NCI-H187 treated with DMSO at 0.1 percent for 48 hours (cell line): ENCODE measurements around the gene RIN3.

Experiments used
- DNase-seq: peaks from one replicate; lab custom pipeline; 2025; lab: John Stamatoyannopoulos, UW

Gene RIN3

DNA sequence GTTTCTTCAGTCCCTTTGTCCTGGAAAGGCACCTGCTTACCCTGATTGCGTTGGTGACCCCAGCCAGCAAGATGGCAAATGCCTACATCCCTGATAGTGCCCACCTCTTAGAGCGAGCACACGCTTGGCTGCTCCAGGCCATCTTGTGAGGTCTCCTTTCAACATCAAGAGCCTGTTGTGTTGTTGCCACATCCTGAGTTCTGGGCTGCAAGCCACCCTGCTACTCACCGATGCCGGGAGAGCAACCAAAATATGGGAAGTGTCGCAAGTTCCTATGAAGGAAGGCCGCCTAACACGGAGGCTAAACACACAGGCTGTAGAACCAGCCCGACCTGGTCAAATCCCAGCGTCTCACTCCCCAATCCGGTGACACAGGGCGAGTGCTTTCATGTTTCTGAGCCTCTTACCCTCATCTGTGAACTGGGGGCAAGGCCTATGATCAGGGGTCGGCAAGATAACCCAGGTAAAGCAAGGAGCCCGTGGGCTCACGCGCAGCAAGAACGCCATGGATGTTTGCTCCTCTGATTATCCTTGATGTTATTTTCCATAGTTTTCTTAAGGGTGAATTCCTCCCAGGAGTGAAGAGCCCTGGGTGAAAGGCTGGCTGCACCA lies 136.5 kb downstream of the RIN3 start:
- DNase-seq: no peak

DNA sequence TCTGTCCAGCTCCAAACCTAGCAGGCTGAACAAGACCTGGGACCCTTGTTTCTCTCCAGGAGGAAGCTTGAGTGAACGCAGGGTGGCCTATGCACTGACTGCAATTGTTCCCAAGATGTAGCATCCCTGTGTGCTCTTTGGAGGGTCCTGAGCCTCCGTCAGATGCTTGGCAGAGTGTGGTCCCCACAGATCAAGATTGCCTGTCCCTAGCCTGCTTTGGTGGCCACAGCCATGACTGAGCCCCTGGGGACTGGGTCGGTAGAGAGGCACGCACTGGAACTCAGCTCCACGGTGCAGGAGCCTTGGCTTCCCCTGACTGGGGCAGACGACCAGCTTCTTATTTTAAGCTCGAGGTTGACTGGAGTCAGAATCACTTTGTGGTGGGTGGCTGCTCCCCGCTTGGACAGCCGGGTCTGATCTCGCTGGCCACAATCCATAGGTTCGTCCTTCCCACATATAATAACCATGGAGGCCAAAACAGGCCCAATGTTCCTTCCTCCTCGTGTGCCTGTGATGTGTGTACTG lies 137.1 kb downstream of the RIN3 start:
- DNase-seq: no peak

DNA sequence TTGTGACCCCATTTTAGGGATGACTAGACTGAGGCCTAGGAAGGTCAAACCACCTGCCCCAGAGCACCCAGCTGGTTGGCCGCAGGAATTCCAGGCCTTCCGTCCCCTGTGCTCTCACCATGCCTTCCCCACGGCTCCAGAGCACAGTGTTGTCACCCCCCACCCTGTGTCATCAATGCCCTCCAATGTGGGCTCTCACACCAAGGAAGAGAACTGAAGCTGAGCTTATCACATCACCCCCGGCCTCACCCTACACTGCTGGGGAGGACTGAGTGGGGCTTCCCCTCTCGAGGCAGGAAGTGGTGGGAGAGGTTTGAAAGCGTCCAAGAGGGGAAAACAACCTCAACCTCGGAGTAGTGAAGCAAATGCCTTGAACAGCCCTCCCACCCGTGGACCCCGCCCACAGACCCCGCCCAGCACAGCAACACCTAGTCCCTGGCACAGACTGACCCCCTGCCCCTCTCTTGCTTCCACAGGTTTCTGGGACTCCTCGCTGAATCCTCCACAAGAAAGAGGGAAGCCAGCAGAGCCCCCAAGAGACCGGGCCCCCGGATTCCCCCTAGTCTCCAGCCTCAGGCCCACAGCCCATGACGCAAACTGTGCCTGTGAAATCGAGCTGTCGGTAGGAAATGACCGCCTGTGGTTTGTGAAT lies 137.7 kb downstream of the RIN3 start:
- no peak for DNase-seq

DNA sequence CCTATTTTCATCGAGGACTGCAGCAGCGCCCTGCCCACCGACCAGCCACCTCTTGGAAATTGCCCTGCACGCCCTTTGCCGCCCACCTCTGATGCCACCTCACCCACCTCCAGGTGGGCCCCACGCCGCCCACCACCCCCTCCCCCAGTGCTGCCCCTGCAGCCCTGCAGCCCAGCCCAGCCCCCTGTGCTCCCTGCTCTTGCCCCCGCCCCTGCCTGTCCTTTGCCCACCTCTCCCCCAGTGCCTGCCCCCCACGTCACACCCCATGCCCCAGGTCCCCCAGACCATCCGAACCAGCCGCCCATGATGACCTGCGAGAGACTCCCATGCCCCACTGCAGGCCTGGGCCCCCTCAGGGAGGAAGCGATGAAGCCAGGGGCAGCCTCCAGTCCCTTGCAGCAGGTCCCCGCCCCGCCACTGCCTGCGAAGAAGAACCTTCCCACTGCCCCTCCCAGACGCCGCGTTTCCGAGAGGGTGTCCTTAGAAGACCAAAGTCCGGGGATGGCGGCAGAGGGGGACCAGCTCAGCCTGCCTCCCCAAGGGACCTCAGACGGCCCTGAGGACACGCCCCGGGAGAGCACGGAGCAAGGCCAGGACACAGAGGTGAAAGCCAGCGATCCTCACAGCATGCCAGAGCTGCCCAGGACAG lies 138.3 kb downstream of the RIN3 start:
- DNase-seq: no peak

DNA sequence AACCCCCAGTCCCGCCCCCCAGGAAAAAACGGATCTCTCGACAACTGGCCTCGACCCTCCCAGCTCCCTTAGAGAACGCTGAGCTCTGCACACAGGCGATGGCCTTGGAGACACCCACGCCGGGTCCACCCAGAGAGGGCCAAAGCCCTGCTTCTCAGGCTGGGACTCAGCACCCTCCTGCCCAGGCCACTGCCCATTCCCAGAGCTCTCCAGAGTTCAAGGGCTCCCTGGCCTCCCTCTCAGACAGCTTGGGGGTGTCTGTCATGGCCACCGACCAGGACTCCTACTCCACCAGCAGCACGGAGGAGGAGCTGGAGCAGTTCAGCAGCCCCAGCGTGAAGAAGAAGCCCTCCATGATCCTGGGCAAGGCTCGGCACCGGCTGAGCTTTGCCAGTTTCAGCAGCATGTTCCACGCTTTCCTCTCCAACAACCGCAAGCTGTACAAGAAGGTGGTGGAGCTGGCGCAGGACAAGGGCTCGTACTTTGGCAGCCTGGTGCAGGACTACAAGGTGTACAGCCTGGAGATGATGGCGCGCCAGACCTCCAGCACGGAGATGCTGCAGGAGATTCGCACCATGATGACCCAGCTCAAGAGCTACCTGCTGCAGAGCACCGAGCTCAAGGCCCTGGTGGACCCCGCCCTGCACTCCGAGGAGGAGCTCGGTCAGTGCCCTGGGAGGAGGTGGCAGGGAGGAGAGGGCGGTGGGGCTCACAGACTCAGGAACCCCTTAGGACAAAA lies 139.0 kb downstream of the RIN3 start:
- DNase-seq: no peak

DNA sequence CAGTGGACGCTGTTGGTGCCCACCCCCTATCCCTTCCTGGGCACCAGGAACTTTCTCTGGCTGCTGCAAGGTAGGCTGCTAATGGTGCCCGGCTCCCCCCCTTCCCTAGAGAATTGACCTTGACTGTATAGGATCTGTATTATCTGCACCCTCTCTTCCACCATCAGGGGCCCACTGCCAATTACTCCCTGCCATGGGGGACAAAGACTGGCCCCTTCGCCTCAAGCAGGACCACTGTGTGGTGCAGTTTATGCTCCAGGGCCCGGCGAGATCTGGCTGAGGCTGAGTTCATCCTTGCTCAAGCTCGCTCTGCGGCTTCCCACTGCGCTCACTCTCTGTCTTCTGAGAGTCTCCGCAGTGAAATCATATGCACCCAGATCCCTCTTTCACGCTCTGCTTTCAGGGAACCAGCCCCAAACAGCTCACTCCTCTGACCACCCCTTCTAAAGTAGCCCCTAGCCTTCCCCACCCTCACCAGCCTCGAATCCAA lies 139.6 kb downstream of the RIN3 start:
- DNase-seq: no peak

DNA sequence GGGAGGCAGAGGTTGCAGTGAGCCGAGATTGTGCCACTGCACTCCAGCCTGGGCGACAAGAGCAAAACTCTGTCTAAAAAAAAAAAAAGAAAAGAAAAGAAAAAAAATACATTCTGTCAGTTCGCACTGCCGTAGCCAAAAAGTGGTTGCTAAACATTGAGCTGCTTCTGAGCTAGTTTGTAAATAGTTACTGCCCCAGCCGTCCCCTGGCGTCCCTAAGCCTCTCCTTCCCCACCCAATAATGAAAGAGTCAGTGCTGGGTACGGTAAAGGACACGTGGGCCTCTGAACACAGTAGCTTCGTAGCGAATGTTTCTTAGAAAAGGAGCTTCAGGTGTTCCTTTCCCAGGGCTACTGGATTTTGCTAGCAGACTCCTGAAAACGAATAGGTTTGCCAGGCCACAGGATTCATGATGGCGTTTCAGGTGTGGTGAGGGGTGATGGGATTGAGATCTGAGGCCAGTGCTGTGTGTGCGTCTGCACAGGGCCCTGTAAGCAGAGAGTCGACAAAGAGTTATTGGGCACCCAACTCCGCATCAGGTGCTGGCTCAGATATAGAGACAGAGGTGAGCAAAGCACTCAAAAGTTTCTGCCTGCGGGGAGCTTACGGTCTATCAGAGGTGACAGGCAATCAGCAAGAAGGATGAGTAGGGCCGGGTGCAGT lies 140.8 kb downstream of the RIN3 start:
- no peak for DNase-seq

DNA sequence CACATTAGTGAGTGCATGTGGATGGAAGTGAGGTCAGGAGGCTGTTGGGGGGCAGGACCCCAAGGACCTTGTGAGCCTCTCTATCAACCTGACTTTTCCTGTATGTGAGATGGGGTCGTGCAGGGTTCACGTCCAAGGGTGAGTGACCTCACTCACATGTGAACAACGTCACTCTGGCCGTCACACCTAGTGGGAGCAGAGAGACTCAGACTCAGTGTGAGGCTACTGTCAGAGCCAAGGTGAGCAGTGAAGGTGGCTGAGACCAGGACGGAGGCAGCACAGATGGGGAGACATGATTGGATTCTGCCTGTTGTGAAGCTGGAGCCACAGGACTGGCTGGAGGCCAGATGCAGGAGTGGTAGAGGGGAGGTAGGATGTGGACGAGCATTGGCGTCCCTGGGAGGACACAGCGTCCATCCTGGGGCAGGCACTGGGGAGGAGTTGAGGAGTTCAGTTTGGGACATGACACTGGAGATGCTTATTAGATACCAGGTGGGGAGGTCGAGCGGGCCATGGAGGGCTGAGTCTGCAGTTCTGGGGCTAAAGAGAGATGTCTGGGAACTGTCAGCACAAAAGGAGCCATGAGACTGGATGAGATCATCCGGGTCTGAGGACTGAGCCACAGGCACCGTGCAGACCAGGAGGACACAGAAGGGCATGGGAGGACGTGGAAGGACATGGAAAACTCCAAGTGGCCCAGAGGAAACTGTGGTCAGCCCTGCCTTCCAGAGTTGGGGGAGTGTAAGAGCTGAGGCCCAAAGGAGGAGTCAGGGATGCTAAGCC lies 142.0 kb downstream of the RIN3 start:
- DNase-seq: no peak

DNA sequence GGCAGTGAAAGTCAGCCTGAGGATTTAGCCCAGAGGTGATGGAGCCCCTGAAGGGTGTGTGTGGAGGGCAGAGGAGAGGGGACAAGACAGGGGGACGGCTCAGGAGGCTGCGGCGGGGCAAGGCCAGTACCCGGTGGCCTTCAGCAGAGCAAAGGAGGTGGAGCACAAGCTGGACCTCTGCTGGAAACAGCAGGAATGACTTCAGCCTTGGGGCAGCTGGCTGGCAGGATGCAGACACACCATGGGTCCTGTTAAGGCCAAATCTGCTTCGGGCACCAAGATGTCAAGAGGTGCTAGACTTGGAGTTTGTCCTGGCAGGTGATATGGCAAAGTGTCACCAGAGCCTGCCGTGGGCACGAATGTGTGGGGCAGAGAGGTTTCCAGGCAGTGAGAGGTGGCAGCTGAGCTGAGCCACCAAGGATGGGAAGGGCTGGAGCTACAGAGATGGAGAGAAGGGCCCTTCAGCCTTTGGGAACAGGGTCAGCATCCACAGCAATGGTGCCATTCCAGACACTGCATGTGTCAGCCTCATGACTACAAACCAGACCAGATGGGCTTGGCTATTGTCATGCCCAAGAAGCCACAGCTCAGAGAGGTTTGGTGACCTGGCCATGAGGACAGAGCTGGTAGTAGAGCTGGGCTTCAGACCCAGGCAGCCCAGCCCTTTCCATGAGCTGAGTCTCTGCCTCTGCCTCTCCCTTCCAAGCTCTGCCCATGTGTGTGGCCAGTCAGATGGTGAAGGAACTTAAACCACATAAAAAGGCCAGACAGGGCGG lies 142.9 kb downstream of the RIN3 start:
- DNase-seq: no peak

DNA sequence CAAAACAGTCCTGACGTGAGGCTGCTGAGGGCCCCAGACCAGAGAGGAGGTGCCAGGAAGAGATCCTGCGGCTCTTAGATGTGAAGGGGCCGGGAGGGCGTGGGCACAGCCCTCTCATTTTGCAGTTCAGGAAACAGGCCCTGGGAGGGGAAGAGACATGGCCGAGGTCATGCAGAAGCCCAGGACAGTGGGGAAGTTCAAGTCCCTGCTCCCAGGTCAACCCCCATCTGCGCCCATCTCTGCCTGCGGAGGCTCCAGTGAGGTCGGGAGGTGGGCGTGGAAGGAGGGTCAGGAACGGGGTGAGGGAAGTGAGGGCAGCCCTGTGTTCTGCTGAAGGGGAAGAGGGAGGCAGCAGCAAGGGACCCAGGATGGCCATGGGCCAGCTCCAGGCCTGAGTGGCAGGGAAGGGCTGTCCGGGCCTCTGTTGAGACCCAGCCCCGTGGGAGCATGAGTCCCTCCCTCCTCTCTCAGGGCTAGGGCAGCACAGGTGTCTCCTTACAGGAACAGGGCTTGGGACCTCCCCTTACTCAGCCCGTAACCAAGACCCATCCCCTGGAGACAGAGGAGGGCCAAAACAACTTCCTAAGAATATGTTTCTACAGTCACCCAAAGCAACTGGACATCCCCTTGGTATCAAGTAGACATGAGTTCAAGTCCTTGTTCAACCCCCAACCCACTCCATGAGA lies 144.0 kb downstream of the RIN3 start:
- DNase-seq: no peak

DNA sequence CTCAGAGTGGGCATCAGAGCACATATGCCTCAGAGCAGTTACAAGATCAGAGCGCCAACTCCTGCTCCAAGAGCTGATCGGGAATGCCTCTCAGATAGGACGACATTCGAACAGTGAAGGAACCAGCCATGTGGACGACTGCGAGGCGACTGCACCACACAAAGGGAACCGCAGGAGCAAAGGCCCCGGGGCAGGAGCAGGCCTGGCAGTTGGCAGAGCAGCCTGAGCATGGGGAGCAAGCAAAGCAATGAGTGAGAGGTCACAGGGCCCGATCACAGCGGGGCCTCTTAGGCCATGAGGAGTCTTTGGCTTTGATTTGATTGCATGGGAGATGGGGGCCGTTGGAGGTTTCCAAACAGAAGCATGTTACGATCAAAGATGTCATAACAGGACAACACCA lies 144.6 kb downstream of the RIN3 start:
- DNase-seq: no peak

DNA sequence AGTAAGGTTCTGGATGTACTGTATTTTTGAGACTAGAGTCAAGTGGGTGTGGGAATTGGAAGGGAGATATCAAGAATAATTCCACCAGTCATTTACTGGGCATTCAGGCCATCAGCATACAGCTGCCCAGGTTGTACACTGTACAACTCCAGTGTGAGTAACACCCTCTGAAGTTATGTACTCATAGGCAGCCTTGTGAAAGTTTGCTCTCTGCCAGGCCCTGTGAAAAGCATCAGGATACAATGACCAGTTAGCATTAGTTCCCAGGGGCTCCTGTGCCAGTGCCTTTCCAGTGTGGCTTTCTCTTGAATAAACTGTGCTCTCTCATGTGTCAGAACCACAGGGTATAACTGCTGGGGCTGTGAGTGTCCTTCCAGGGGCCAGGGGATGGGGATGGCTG lies 145.1 kb downstream of the RIN3 start:
- no peak for DNase-seq

DNA sequence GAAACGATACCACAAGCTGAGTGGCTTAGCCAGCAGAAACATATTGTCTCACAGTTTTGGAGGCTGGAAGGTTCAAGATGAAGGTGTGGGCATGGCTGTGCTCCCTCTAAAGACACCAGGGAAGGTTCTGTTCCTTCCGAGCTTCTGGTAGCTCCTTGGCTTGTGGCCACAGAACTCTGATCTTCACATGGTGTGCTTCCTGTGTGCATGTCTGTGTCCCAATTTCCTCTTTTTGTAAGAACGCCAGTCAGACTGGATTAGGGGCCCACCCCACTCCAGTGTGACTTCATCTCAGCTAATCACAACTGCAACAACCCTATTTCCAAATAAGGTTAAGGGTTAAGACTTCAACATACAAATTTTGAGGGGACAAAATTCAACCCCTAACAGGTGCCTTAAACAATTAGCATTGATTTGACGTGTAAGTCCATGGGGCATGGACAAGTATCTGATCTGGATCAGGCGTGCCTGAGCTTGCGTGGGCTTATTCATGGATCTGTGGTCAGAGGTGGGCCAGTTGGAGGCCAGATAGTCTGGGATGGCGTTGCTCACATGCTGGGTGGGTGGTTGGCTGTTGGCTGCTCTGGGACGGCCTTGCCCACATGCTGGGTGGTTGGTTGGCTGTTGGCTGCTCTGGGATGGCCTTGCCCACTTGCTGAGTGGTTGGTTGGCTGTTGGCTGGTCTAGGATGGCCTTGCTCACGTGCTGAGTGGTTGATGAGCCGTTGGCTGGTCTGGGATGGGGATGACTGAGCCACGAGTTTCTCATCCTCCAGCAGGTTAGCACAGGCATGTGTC lies 146.4 kb downstream of the RIN3 start:
- no peak for DNase-seq

DNA sequence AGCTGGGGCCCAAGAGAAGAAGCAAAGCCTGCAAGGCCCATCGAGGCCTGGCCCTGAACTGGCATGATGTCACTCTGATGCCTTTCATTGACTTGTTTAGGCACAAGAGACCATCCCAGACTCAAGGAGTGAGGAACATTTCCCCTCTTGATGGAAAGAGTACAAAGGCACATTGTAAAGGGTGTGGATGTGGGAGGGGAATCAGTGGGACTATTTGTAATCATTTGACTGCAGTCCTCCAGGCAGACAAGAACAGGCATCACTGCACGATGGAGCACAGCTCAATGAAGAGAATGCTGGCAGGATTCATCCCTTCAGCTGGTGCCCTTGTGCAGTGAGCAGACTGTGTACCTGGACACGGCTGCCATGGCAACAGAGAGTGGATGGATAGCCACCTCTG lies 147.0 kb downstream of the RIN3 start:
- DNase-seq: no peak

DNA sequence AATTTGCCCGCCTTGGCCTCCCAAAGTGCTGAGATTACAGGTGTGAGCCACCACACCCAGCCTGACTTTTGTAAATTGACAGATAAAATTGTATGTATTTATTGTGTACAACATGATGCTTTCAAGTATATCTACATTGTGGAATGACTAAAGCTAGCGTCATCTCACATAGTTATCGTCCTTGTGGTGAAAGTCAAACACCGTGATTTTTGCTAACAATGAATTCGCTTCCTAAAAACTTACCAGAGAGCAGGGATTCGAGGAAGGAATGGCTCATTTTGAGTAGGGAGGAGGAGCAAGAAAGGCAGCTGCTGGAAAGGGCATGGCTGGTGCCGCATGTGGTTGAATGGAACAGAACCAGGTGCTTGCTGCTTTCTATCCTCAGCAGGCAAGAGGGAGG lies 149.5 kb downstream of the RIN3 start:
- no peak for DNase-seq

DNA sequence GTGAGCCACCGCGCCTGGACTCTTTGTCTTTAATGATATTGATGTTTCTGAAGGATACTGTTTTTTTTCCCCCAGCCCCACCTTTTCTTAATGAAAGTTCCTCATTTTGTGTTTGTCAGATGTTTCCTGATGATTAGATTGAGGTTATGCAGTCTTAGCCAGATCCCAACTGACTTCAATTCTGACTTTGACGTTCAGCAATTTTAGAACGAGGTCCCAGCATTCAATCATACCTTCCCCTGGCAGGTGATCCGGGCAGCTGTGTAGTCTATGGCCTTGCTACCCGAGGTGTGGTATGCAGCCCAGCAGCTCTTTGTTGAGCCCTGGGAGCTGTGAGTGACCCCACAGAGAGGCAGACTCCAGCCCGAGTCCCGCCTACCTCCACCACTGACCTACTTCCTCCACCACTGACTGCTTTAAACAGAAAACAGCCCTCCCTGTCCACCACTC lies 152.1 kb downstream of the RIN3 start:
- DNase-seq: no peak

DNA sequence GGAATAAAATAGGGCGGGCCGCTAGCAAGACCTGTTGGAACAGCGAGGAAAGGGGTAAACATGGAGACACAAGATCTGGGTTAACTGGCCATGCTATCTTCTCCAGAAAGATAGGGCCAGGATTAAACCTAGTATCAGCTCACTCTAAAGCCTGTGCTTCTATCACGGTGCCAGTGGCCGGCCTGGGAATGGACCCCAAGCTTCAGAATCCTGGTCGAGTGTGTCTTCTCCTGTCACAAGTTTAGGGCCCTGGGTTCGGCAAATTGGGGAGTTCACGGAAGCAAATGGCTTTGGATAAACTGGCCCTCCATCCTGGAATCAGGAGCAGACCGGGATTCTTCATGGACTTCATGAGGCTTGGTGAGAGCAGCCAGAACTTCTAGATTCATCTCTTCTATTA lies 152.7 kb downstream of the RIN3 start:
- no peak for DNase-seq

DNA sequence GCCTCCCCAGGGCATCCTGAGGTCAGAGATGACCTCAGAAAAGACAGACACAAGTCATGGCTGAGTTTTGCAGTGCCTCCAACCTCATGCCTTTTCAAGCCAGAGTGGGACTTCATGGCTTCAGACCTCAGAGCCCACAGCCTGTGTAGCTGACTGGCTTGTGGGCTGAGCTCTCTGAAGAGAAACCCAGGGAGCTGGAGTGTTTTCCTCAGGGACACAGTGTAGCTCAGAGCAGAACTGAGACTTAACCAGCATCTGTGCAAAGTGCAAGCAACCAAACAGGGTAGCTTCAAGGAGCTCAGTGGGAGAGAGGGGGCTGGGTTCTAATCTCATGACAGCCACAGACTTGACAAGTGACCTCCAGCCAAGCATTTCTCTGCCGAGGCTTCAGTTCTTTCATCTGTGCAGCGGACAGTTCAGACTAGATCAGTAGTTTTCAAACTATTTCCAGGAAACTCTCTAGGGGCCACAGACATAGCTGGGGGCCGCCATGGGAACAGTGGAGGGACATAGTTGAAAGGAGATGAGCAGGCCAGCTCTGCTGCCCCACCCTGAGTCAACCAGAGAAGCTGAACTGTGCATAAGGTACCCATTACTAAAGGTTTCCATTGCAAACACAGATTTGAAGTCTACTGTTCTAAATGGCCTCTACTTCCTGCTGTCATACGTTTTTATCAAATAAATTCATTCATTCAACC lies 154.8 kb downstream of the RIN3 start:
- no peak for DNase-seq
